ENCODE measurements around the gene PRR15L. TPM values are rescaled to one million over a fixed set of nuclear protein-coding genes. Genes with fewer than 3 reads are reported as not detected.

Gene PRR15L
- total and polyA plus RNA-seq, 2 donors (not counting 1 experiment from before 2014, with no cell fraction given), result not detected

DNA sequence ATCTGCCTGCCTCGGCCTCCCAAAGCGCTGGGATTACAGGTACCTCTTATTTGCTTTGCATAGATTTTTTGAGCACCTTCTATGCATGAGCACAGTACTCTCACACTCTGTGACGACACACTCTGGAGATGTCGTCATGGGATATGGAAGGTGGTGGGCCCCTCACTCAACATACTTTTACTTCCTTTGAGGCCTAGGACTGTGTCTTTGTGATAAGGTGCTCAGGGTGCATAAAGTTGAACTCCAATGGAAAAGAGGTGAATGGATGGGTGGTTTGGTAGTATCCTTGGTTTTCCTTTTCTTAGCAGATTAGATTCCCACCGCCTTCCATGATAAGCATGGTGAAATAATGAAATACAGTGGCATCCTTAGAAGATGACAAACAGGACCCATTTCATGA is 7.2 kb upstream of the PRR15L start:
- Histone ChIP-seq H3K9ac (ENCODE audit: low read length) (no peak overlapping the region), H3K4me2 (replicated peaks; ENCODE audit: low read depth, low read length, poor library complexity, severe bottlenecking) (no peak overlapping the region), H2AFZ (ENCODE audit: insufficient read depth, low read depth, low read length, poor library complexity, severe bottlenecking) (no peak overlapping the region), H3K36me3 (replicated peaks in 1 of 2; ENCODE audit: control extremely low read depth in 1 of 2, control insufficient read depth in 1 of 2, extremely low read depth in 1 of 2, insufficient read depth in 2 of 2, low read length in 1 of 2) (no peaks in the 10 kb centered on the region), H3K9me3 (ENCODE audit: control extremely low read depth in 1 of 3, control insufficient read depth in 2 of 3, insufficient read depth in 1 of 3, low read length in 2 of 3) (no peaks in the 10 kb centered on the region), H3K4me1 (ENCODE audit: control insufficient read depth in 2 of 2, insufficient read depth in 2 of 2, low read length in 2 of 2) (peaks cover under 1 to 1% of the 10 kb centered on the region in 2 donors), H3K79me2 (ENCODE audit: control insufficient read depth, insufficient read depth, low read length) (peaks cover 4% of the 10 kb centered on the region), H3K4me3 (ENCODE audit: control extremely low read depth in 1 of 5, extremely low read depth in 1 of 5, insufficient read depth in 1 of 5, low read depth in 2 of 5, low read length in 4 of 5) (no peak overlapping the region), H3K27me3 (replicated peaks in 1 of 4; ENCODE audit: control extremely low read depth in 1 of 4, control insufficient read depth in 3 of 4, insufficient read depth in 4 of 4, low read length in 3 of 4) (no peaks in the 10 kb centered on the region), H3K27ac (ENCODE audit: low read length in 2 of 2) (no peak overlapping the region), H4K20me1 (ENCODE audit: control insufficient read depth, insufficient read depth, low read length, poor library complexity, severe bottlenecking) (no peaks in the 10 kb centered on the region)
- Mint-ChIP-seq H3K27me3 (no peaks in the 10 kb centered on the region), H3K4me1 (peaks cover 2% of the 10 kb centered on the region), H3K9me3 (ENCODE audit: insufficient read depth) (no peaks in the 10 kb centered on the region), H3K27ac (no peak overlapping the region), H3K4me3 (no peak overlapping the region)
- ATAC-seq (ENCODE audit: low read depth) (no peak), DNase-seq (no peak)
- POLR2A ChIA-PET, result no interaction called here
- TF ChIP-seq EZH2 (IDR thresholded peaks at IDR 0.05; ENCODE audit: borderline replicate concordance, insufficient read depth, low read depth, low read length, poor library complexity, severe bottlenecking), result no peak
- TF ChIP-seq, protein P1, sequence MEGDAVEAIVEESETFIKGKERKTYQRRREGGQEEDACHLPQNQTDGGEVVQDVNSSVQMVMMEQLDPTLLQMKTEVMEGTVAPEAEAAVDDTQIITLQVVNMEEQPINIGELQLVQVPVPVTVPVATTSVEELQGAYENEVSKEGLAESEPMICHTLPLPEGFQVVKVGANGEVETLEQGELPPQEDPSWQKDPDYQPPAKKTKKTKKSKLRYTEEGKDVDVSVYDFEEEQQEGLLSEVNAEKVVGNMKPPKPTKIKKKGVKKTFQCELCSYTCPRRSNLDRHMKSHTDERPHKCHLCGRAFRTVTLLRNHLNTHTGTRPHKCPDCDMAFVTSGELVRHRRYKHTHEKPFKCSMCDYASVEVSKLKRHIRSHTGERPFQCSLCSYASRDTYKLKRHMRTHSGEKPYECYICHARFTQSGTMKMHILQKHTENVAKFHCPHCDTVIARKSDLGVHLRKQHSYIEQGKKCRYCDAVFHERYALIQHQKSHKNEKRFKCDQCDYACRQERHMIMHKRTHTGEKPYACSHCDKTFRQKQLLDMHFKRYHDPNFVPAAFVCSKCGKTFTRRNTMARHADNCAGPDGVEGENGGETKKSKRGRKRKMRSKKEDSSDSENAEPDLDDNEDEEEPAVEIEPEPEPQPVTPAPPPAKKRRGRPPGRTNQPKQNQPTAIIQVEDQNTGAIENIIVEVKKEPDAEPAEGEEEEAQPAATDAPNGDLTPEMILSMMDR (IDR thresholded peaks at IDR 0.05), result no peak
- CTCF ChIA-PET, result interaction anchor here (1.3 to 2.8 kb wide), 2 partner anchors 10 to 15 kb away, joined by 5 to 6 read pairs; no protein-coding TSS in a partner anchor
- intact Hi-C loops (cut with micrococcal nuclease), result no loop called here
- 100% methylated on average over 2 of the region's 5 CpGs for WGBS (ENCODE audit: insufficient coverage)

GRCh38 chr17:47962901-47963300 is 5.2 kb upstream of the PRR15L start:
- Histone ChIP-seq H4K20me1 (ENCODE audit: control insufficient read depth, insufficient read depth, low read length, poor library complexity, severe bottlenecking) (no peaks in the 10 kb centered on the region), H3K36me3 (replicated peaks in 1 of 2; ENCODE audit: control extremely low read depth in 1 of 2, control insufficient read depth in 1 of 2, extremely low read depth in 1 of 2, insufficient read depth in 2 of 2, low read length in 1 of 2) (no peaks in the 10 kb centered on the region), H2AFZ (ENCODE audit: insufficient read depth, low read depth, low read length, poor library complexity, severe bottlenecking) (no peak overlapping the region), H3K4me3 (ENCODE audit: control extremely low read depth in 1 of 5, extremely low read depth in 1 of 5, insufficient read depth in 1 of 5, low read depth in 2 of 5, low read length in 4 of 5) (no peak overlapping the region), H3K27me3 (replicated peaks in 1 of 4; ENCODE audit: control extremely low read depth in 1 of 4, control insufficient read depth in 3 of 4, insufficient read depth in 4 of 4, low read length in 3 of 4) (no peaks in the 10 kb centered on the region), H3K9ac (ENCODE audit: low read length) (no peak overlapping the region), H3K9me3 (ENCODE audit: control extremely low read depth in 1 of 3, control insufficient read depth in 2 of 3, insufficient read depth in 1 of 3, low read length in 2 of 3) (no peaks in the 10 kb centered on the region), H3K27ac (ENCODE audit: low read length in 2 of 2) (no peak overlapping the region), H3K79me2 (ENCODE audit: control insufficient read depth, insufficient read depth, low read length) (no peaks in the 10 kb centered on the region), H3K4me1 (ENCODE audit: control insufficient read depth in 2 of 2, insufficient read depth in 2 of 2, low read length in 2 of 2) (no peaks in the 10 kb centered on the region), H3K4me2 (replicated peaks; ENCODE audit: low read depth, low read length, poor library complexity, severe bottlenecking) (no peak overlapping the region)
- ChIA-PET POLR2A (no interaction called here), CTCF (interaction anchor here (2.8 kb wide), 1 partner anchor 13 kb away, joined by 6 read pairs; no protein-coding TSS in a partner anchor)
- WGBS (ENCODE audit: insufficient coverage), result 92% methylated on average over 2 of the region's 3 CpGs
- no peaks in the 10 kb centered on the region for H3K9me3 Mint-ChIP-seq (ENCODE audit: insufficient read depth)
- H3K27ac Mint-ChIP-seq, result no peak overlapping the region
- ATAC-seq (ENCODE audit: low read depth), result no peak
- no peak for DNase-seq
- TF ChIP-seq EZH2 (IDR thresholded peaks at IDR 0.05; ENCODE audit: borderline replicate concordance, insufficient read depth, low read depth, low read length, poor library complexity, severe bottlenecking), result no peak
- TF ChIP-seq, protein P1 (IDR thresholded peaks at IDR 0.05), result no peak
- intact Hi-C loops (cut with micrococcal nuclease), result no loop called here
- H3K27me3 Mint-ChIP-seq, result no peaks in the 10 kb centered on the region
- no peaks in the 10 kb centered on the region for H3K4me1 Mint-ChIP-seq
- no peak overlapping the region for H3K4me3 Mint-ChIP-seq

All from B cell (primary cell).